Measurements from ENCODE around the gene RETSAT.

RETSAT gene

GRCh38 chr2:85310330-85310729, 44.0 kb downstream of the RETSAT start:
- DNase-seq (ENCODE audit: low read depth): no peak
- TF ChIP-seq, protein P1, sequence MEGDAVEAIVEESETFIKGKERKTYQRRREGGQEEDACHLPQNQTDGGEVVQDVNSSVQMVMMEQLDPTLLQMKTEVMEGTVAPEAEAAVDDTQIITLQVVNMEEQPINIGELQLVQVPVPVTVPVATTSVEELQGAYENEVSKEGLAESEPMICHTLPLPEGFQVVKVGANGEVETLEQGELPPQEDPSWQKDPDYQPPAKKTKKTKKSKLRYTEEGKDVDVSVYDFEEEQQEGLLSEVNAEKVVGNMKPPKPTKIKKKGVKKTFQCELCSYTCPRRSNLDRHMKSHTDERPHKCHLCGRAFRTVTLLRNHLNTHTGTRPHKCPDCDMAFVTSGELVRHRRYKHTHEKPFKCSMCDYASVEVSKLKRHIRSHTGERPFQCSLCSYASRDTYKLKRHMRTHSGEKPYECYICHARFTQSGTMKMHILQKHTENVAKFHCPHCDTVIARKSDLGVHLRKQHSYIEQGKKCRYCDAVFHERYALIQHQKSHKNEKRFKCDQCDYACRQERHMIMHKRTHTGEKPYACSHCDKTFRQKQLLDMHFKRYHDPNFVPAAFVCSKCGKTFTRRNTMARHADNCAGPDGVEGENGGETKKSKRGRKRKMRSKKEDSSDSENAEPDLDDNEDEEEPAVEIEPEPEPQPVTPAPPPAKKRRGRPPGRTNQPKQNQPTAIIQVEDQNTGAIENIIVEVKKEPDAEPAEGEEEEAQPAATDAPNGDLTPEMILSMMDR (conservative IDR thresholded peaks at IDR 0.05; ENCODE audit: low read length): no peak
- H3K4me3 ChIP-seq (ENCODE audit: low read length): no peak overlapping the region

DNA sequence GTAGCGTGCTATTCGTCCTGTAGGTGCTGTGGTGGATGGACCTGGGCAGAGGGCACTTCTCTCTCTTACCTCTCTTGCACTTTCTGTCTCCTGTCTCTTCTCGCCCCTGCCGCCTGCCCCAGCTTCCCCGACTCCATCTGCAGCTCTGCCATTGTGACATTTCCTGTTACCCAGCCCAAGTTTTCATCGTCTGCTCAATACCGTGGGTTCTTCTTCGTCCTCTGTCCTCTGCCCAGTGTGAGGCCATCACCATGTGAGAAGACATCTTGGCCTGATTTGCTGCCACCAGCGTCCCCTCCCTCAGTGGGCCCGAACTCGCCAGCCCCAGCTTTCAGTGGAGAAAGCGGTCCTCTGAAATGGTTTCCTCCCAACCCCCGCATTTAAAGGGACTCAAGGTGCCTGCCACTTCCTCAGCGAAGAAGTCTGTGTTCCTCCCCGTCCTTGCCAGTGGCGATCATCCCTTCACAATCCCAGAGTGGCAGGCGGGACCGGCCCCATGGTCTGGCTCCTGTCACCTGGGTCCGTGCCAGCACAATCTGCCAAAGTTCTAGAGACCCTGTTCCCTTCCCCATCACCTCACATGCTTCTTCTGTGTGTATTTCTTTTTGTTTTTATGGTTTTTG, 44.5 kb downstream of the RETSAT start:
- no peak overlapping the region for H3K4me3 ChIP-seq (ENCODE audit: low read length)
- TF ChIP-seq, protein P1 (conservative IDR thresholded peaks at IDR 0.05; ENCODE audit: low read length): no peak
- no peak for DNase-seq (ENCODE audit: low read depth)

- no peak overlapping the region for H3K4me3 ChIP-seq (ENCODE audit: low read length)
- TF ChIP-seq, protein P1 (conservative IDR thresholded peaks at IDR 0.05; ENCODE audit: low read length): no peak
- peak; percentile 42 for DNase-seq (ENCODE audit: low read depth)
Measured at GRCh38 chr2:85308896-85309555, 45.3 kb downstream of the RETSAT start.

GRCh38 chr2:85308201-85308600, 46.1 kb downstream of the RETSAT start:
- TF ChIP-seq, protein P1 (conservative IDR thresholded peaks at IDR 0.05; ENCODE audit: low read length): no peak
- DNase-seq (ENCODE audit: low read depth): no peak
- H3K4me3 ChIP-seq (ENCODE audit: low read length): no peak overlapping the region

DNA sequence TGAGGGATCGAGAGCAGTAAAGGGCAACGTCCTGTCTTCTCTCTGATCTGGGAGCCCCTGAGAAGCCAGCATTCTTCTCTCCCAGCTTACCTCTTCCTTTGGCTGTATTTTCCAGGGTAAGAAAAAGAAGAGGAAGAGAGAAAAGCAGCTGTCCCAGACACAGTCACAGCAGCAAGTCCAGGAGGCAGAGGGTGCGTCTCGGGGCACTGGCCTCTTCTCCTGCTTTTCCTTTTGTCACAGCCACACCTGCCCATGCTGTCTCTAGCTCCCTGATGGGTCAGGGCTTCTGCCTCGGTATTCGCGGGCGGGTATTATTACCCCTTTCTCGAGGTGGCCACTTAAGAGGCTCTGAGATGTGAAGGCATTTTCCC, 46.8 kb downstream of the RETSAT start:
- H3K4me3 ChIP-seq (ENCODE audit: low read length): no peak overlapping the region
- DNase-seq (ENCODE audit: low read depth): no peak
- TF ChIP-seq, protein P1 (conservative IDR thresholded peaks at IDR 0.05; ENCODE audit: low read length): no peak

DNA sequence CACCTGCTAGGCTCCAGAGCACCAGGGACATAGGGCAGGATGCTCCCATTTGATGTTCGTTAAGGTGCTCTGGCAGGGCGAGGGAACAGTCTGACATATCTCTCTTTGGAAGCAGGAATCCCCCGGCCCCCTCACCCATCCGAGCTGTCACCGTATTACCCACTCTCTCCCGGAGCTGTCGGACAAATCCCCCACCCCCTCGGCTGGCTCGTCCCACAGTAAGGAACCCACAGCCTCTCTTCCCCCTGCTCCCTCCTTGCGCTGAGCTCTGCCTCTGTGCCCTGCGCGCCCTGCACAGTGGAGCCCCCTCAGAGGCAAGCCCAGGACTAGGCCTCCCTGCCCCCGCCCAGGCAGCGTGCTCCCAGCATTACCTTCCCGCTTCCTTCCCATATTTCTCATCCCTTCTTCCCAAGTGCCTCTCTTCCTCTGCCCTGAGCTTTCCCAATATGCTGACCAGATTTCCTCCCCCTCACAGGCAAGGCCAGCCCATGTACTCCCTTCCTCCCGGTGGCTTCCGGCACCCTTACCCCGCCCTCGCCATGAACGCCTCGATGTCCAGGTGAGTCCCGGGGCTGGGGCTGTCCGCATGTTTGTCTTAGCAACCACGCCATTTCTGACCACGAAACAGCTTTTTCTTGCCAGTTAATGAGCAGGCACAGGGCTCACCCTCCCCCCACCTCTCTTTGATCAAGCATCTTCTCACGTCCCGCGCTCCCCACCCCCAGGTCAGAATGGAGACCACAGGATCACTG, 50.4 kb downstream of the RETSAT start:
- no peak overlapping the region for H3K4me3 ChIP-seq (ENCODE audit: low read length)
- no peak for DNase-seq (ENCODE audit: low read depth)
- TF ChIP-seq, protein P1 (conservative IDR thresholded peaks at IDR 0.05; ENCODE audit: low read length): no peak
